Subcutaneous abdominal adipose tissue (tissue), 5 donors: ENCODE data around the gene TNIK.
A peak's percentile ranks its signal among the peaks of the same experiment; 100 is the strongest.

Experiments
- H3K27ac ChIP-seq: one replicate; pipeline ENCODE4 v1.7.0; 2013; ENCODE audit warnings: low read depth, mild to moderate bottlenecking, inconsistent platforms, low read length, moderate library complexity
- H3K27me3 ChIP-seq, 5 donors: one replicate each; pipeline ENCODE4 v1.7.0; 2013; ENCODE audit warnings: low read length in 5 of 5, inconsistent platforms in 1 of 5; ENCODE audit not compliant: control insufficient read depth in 5 of 5, insufficient read depth in 4 of 5
- H3K36me3 ChIP-seq, 5 donors: one replicate each; pipeline ENCODE4 v1.7.0; 2013; ENCODE audit warnings: low read length in 5 of 5; ENCODE audit not compliant: control insufficient read depth in 5 of 5, insufficient read depth in 5 of 5
- H3K4me1 ChIP-seq, 5 donors: one replicate each; pipeline ENCODE4 v1.7.0; 2013; ENCODE audit warnings: low read length in 5 of 5, mild to moderate bottlenecking in 3 of 5, moderate library complexity in 1 of 5; ENCODE audit not compliant: control insufficient read depth in 5 of 5, insufficient read depth in 5 of 5
- H3K4me3 ChIP-seq, 5 donors: one replicate each; pipeline ENCODE4 v1.7.0; 2013; ENCODE audit warnings: low read length in 5 of 5, low read depth in 1 of 5
- H3K9ac ChIP-seq, 5 donors: one replicate each; pipeline ENCODE4 v1.7.0; 2013; ENCODE audit warnings: low read length in 5 of 5, mild to moderate bottlenecking in 4 of 5, moderate library complexity in 3 of 5
- H3K9me3 ChIP-seq, 5 donors: one replicate each; pipeline ENCODE4 v1.7.0; 2013; ENCODE audit warnings: low read length in 5 of 5; ENCODE audit not compliant: control insufficient read depth in 5 of 5
- donor health status: healthy.
- donor health status: healthy.
- donor health status: healthy.
- donor health status: healthy.
- donor health status: healthy.

Gene TNIK

DNA sequence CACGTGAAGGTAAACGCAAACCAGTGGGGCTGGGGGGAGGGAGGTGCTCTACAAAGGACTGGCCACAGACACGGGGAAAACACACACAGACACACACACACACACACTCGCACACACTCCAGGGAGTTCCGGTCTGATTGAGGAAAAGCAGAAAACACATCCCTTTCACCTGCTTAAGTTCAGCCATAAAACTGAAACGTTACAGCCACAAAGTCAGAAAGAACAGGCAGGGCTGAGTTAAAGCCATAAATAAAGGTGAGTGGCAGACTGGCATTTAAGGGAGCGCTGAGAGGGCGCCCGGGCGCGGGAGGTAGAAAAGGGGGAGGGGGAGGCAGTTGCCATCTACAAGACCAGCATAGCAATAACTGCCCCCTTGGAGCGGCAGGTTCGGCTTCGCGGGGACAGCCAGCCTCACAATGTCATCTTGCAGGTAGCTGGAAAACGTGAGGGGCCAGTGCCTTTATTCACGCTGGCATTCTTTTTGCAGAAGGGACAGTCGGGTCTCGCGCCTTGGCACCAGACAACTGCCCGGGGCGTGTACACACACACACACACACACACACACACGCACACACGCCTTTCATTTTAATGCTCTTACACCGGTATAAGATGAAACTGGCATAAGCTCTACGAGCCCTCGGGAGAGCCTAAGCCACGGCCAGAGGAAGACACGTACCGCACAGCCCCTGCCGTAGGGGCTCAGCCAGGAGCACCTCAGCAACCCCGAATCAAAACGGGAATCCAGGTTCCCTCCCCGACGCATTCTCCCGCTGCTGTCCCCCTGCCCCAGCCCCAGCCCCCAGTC lies 866 bp downstream of the TNIK start:
- Histone ChIP-seq H3K27ac (no peak overlapping the region), H3K9ac (peak overlapping the region in 2 of 5 donors; percentile 29 to 56), H3K36me3 (no peaks in the 10 kb centered on the region), H3K4me1 (peaks cover 7 to 39% (median 32%) of the 10 kb centered on the region in 5 donors), H3K27me3 (peaks cover 0 to 10% (median 0%) of the 10 kb centered on the region in 5 donors), H3K9me3 (no peaks in the 10 kb centered on the region), H3K4me3 (peak overlapping the region; percentile 77 to 84 (median 83))

DNA sequence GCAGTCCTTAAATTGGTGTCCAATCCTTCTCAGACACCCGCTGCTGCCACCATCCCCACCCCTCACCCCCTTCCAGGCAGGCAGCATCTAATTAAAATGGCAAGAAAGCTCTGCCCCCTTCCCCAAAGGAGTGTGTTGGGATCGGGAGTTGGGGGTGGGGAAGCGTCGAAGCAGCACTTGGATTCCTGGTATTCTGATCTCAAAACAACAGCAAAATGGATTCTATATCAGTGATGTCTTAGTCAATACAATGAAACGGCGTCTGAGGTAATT lies 1.4 kb downstream of the TNIK start:
- Histone ChIP-seq H3K9me3 (no peaks in the 10 kb centered on the region), H3K27me3 (peaks cover 0 to 10% (median 0%) of the 10 kb centered on the region in 5 donors), H3K4me1 (peaks cover 7 to 39% (median 32%) of the 10 kb centered on the region in 5 donors), H3K36me3 (no peaks in the 10 kb centered on the region), H3K4me3 (peak overlapping the region; percentile 77 to 84 (median 83)), H3K9ac (peak overlapping the region in 1 of 5 donors; percentile 56), H3K27ac (no peak overlapping the region)

- Histone ChIP-seq H3K4me3 (peak overlapping the region in 4 of 5 donors; percentile 77 to 84 (median 82)), H3K36me3 (no peaks in the 10 kb centered on the region), H3K9ac (no peak overlapping the region), H3K27ac (no peak overlapping the region), H3K27me3 (peaks cover 0 to 10% (median 0%) of the 10 kb centered on the region in 5 donors), H3K4me1 (peaks cover 7 to 39% (median 32%) of the 10 kb centered on the region in 5 donors), H3K9me3 (no peaks in the 10 kb centered on the region)
Measured at GRCh38 chr3:171458071-171458863, 1.9 kb downstream of the TNIK start.

DNA sequence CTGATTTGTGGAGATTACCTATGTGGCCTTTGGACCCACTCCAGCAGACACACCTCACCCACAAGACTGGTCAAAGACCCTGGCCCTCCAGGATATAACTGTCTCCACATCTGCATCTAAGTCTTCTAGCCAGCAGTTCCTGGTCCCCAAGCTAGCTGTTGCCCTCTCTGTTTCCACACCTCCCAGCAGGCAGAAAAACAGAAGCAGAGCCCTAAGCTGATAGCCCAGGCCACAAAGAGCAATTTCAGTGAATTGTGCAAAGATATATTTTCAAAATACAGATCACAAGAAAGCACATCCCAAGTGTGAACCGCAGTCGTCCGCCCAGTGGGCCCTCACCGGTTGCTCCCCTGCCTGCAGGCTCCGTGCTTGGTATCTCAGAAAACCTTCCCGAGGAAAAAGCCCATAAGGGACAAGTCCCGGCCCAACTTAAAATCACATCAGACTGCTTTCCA lies 2.6 kb downstream of the TNIK start:
- no peak overlapping the region for H3K4me3 ChIP-seq
- H3K27ac ChIP-seq: no peak overlapping the region

GRCh38 chr3:171456765-171457606 lies 3.2 kb downstream of the TNIK start:
- Histone ChIP-seq H3K9ac (no peak overlapping the region), H3K9me3 (no peaks in the 10 kb centered on the region), H3K36me3 (no peaks in the 10 kb centered on the region), H3K27ac (no peak overlapping the region), H3K4me1 (peaks cover 7 to 39% (median 32%) of the 10 kb centered on the region in 5 donors), H3K4me3 (no peak overlapping the region), H3K27me3 (peaks cover 0 to 7% (median 0%) of the 10 kb centered on the region in 5 donors)

More for the DNA sequence above, 2.6 kb downstream of the TNIK start:
- Histone ChIP-seq H3K9me3 (no peaks in the 10 kb centered on the region), H3K4me1 (peaks cover 7 to 39% (median 32%) of the 10 kb centered on the region in 5 donors), H3K9ac (no peak overlapping the region), H3K27me3 (peaks cover 0 to 10% (median 0%) of the 10 kb centered on the region in 5 donors), H3K36me3 (no peaks in the 10 kb centered on the region)

- Histone ChIP-seq H3K36me3 (no peaks in the 10 kb centered on the region), H3K4me3 (no peak overlapping the region), H3K27me3 (peaks cover 0 to under 1% (median 0%) of the 10 kb centered on the region in 5 donors), H3K9ac (no peak overlapping the region), H3K9me3 (no peaks in the 10 kb centered on the region), H3K27ac (no peak overlapping the region), H3K4me1 (peaks cover 4 to 32% (median 24%) of the 10 kb centered on the region in 5 donors)
Measured at GRCh38 chr3:171455603-171456550, 4.3 kb downstream of the TNIK start.

GRCh38 chr3:171454041-171454440 lies 6.2 kb downstream of the TNIK start:
- Histone ChIP-seq H3K36me3 (no peaks in the 10 kb centered on the region), H3K27me3 (no peaks in the 10 kb centered on the region), H3K9me3 (no peaks in the 10 kb centered on the region), H3K4me3 (no peak overlapping the region), H3K4me1 (peaks cover 4 to 16% (median 10%) of the 10 kb centered on the region in 5 donors), H3K27ac (no peak overlapping the region), H3K9ac (no peak overlapping the region)

DNA sequence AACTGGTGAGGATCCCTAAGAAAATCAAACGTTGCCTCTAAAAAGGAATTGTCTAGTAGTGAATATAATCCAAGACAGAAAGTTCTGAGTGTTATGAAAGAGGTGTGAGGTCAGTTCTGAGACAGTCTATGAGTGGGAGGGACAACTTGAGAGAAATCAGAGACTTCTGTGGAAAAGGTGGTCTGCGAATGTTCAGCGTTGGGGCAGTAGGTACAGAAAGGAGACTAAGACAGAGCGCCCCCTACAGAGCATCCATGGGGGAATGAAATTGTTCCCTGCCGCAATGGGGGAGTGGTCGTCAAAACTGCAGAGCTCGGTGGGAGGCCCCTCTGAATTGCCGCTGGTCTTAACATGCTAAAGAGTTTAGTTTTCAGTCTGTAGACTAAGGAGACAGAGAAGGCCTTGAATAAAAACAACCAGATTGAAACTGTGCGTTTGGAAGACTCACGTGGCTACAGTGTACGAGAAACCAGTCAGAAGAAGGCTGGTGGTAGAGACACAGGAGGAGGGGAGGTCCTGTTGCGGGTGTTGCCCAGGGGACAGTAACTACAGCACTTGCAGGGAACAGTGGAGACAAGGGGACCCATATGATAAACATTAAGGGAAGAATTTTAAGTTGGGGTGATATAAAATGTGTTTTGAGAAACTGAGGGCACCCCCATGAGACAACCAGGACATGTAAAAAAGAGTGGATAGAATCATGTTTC lies 6.9 kb downstream of the TNIK start:
- no peak overlapping the region for H3K27ac ChIP-seq
- H3K9ac ChIP-seq: no peak overlapping the region
- peaks cover 0 to 9% (median 3%) of the 10 kb centered on the region in 5 donors for H3K4me1 ChIP-seq
- H3K4me3 ChIP-seq: no peak overlapping the region
- no peaks in the 10 kb centered on the region for H3K36me3 ChIP-seq
- H3K9me3 ChIP-seq: no peaks in the 10 kb centered on the region
- H3K27me3 ChIP-seq: no peaks in the 10 kb centered on the region
